Measurements from ENCODE around the gene SDHB. TPM values are rescaled to one million over a fixed set of nuclear protein-coding genes. Genes with fewer than 3 reads are reported as not detected.

The SDHB gene
- total RNA-seq, 1 donor from 2014 or later = 69.0 TPM

DNA sequence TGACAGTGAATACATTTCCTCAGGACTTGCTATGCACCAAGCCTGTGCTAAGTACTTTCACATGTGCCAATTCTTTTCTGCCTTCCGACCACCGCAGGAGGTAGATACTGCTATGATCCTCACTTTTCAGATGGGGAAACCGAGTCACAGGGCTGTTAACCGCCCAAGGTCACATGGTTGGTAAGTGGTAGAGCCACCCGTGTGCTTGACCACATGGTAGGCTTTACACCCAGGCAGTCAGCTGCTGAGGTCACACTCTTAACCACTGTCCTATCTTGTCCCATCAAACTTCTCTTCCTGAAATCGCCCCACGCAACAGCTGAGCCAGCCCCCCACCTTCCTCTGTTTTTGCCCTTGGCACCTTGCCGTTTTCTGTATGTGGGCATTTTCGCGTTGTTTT lies 31.0 kb upstream of the SDHB start:
- Mint-ChIP-seq H3K27ac (ENCODE audit: unreplicated experiment) (no peak overlapping the region), H3K4me1 (ENCODE audit: unreplicated experiment) (no peaks in the 10 kb centered on the region), H3K27me3 (ENCODE audit: unreplicated experiment) (peaks cover 4% of the 10 kb centered on the region), H3K9me3 (ENCODE audit: unreplicated experiment) (no peaks in the 10 kb centered on the region), H3K4me3 (ENCODE audit: unreplicated experiment) (no peak overlapping the region), H3K36me3 (ENCODE audit: unreplicated experiment) (peaks cover 2% of the 10 kb centered on the region)
- TF ChIP-seq, protein P1, sequence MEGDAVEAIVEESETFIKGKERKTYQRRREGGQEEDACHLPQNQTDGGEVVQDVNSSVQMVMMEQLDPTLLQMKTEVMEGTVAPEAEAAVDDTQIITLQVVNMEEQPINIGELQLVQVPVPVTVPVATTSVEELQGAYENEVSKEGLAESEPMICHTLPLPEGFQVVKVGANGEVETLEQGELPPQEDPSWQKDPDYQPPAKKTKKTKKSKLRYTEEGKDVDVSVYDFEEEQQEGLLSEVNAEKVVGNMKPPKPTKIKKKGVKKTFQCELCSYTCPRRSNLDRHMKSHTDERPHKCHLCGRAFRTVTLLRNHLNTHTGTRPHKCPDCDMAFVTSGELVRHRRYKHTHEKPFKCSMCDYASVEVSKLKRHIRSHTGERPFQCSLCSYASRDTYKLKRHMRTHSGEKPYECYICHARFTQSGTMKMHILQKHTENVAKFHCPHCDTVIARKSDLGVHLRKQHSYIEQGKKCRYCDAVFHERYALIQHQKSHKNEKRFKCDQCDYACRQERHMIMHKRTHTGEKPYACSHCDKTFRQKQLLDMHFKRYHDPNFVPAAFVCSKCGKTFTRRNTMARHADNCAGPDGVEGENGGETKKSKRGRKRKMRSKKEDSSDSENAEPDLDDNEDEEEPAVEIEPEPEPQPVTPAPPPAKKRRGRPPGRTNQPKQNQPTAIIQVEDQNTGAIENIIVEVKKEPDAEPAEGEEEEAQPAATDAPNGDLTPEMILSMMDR (IDR thresholded peaks at IDR 0.05) = no peak
- DNase-seq (ENCODE audit: extremely low spot score, unreplicated experiment) = no peak

DNA sequence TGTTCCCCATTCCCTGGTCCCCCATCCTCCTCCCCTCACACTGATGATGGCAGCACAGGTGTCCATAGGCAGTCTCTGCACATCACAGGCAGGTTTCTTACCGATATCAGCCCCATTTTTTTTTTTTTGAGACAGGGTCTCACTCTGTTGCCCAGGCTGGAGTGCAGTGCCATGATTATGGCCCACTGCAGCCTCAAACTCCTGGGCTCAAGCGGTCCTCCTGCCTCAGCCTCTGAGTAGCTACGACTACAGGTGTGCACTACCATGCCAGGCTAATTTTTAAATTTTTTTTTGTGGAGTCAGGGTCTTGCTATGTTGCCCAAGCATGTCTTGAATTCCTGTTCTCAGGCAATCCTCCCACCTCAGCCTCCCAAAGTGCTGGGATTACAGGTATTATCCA lies 28.9 kb upstream of the SDHB start:
- H3K4me3 Mint-ChIP-seq (ENCODE audit: unreplicated experiment) = no peak overlapping the region
- H3K27me3 Mint-ChIP-seq (ENCODE audit: unreplicated experiment) = no peaks in the 10 kb centered on the region
- TF ChIP-seq, protein P1 (IDR thresholded peaks at IDR 0.05) = no peak
- H3K9me3 Mint-ChIP-seq (ENCODE audit: unreplicated experiment) = no peaks in the 10 kb centered on the region
- no peaks in the 10 kb centered on the region for H3K4me1 Mint-ChIP-seq (ENCODE audit: unreplicated experiment)
- H3K27ac Mint-ChIP-seq (ENCODE audit: unreplicated experiment) = no peak overlapping the region
- H3K36me3 Mint-ChIP-seq (ENCODE audit: unreplicated experiment) = peaks cover under 1% of the 10 kb centered on the region
- DNase-seq (ENCODE audit: extremely low spot score, unreplicated experiment) = no peak

DNA sequence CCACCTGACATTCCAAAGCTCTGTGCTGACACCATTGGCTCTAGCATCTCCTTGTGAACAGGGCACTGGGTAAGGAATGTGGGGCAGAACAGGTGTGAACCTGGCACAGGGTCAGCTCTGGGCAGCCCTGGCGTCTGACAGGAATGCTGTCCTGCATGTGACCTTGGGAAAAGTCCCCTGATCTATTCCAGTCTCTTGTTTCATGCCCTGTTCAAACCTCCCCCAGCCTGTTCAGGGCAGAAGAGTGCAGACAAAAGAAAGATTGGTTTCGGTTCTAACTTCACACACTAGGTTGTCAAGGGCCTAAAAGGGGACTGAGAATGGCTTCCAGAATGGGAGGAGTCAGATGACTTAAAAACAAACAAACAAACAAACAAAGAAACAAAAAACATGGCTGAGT lies 27.6 kb upstream of the SDHB start:
- no peaks in the 10 kb centered on the region for H3K36me3 Mint-ChIP-seq (ENCODE audit: unreplicated experiment)
- no peak for DNase-seq (ENCODE audit: extremely low spot score, unreplicated experiment)
- H3K27ac Mint-ChIP-seq (ENCODE audit: unreplicated experiment) = no peak overlapping the region
- no peaks in the 10 kb centered on the region for H3K4me1 Mint-ChIP-seq (ENCODE audit: unreplicated experiment)
- H3K27me3 Mint-ChIP-seq (ENCODE audit: unreplicated experiment) = no peaks in the 10 kb centered on the region
- TF ChIP-seq, protein P1 (IDR thresholded peaks at IDR 0.05) = no peak
- H3K4me3 Mint-ChIP-seq (ENCODE audit: unreplicated experiment) = no peak overlapping the region
- H3K9me3 Mint-ChIP-seq (ENCODE audit: unreplicated experiment) = no peaks in the 10 kb centered on the region

DNA sequence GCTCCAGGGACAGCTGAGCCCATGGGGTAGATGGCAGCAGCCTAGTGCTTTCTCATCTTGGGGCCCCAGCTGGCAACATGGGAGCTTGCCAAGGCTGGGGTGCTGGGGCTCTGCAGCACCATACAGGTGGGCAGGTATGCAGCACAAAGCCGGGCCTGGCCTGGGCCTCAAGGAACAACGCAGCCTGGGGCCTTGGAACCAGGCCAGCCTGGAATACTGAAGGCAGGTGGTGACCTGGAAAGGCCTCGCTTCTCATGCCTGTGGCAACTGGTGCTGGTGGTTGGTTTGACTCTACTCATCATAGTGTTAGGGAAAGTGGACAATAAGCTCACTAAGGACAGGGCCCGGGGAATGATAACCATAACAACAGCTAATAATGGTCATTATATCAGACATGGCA lies 27.0 kb upstream of the SDHB start:
- no peak for DNase-seq (ENCODE audit: extremely low spot score, unreplicated experiment)
- H3K4me1 Mint-ChIP-seq (ENCODE audit: unreplicated experiment) = no peaks in the 10 kb centered on the region
- H3K4me3 Mint-ChIP-seq (ENCODE audit: unreplicated experiment) = no peak overlapping the region
- H3K27me3 Mint-ChIP-seq (ENCODE audit: unreplicated experiment) = no peaks in the 10 kb centered on the region
- TF ChIP-seq, protein P1 (IDR thresholded peaks at IDR 0.05) = no peak
- H3K36me3 Mint-ChIP-seq (ENCODE audit: unreplicated experiment) = no peaks in the 10 kb centered on the region
- no peaks in the 10 kb centered on the region for H3K9me3 Mint-ChIP-seq (ENCODE audit: unreplicated experiment)
- no peak overlapping the region for H3K27ac Mint-ChIP-seq (ENCODE audit: unreplicated experiment)

DNA sequence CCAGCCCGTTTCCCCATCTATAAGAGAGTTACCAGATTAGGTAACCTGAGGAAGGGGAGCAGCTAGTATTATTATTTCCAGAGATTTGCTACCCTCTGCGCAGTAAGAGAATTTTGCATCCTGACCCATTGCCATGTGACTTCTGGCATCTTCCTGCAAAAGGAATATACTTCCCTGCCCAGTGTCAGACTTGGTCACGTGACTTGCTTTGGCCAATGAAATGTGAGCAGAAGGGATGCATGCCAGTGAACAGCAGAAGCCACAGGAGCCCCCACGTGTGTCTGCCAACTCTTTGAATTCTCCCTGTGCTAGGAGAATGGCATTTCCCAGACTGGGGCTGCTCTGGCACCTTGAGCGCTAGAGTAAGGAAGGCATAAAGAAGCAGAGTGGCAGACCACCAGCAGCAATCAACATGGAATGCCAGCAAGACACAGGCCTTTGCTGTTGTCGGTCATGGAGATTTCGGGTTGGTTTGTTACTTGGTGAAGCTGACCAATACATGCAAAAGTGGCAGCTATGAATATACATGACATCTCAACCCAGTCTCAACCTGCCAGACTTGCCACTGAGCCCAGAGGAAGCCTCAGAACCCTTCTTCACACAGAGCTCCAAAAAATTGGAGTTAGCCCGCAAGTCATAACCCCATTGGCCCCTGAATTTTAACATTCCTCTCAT lies 26.4 kb upstream of the SDHB start:
- Mint-ChIP-seq H3K27me3 (ENCODE audit: unreplicated experiment) (no peaks in the 10 kb centered on the region), H3K4me3 (ENCODE audit: unreplicated experiment) (no peak overlapping the region), H3K4me1 (ENCODE audit: unreplicated experiment) (no peaks in the 10 kb centered on the region), H3K36me3 (ENCODE audit: unreplicated experiment) (no peaks in the 10 kb centered on the region), H3K27ac (ENCODE audit: unreplicated experiment) (no peak overlapping the region), H3K9me3 (ENCODE audit: unreplicated experiment) (no peaks in the 10 kb centered on the region)
- DNase-seq (ENCODE audit: extremely low spot score, unreplicated experiment) = no peak
- TF ChIP-seq, protein P1 (IDR thresholded peaks at IDR 0.05) = no peak
